ENCODE measurements around the gene FPR1. TPM values are rescaled to one million over a fixed set of nuclear protein-coding genes. Genes with fewer than 3 reads are reported as not detected.

The FPR1 gene
- total and polyA plus RNA-seq, 2 experiments from 2014 or later, result not detected

DNA sequence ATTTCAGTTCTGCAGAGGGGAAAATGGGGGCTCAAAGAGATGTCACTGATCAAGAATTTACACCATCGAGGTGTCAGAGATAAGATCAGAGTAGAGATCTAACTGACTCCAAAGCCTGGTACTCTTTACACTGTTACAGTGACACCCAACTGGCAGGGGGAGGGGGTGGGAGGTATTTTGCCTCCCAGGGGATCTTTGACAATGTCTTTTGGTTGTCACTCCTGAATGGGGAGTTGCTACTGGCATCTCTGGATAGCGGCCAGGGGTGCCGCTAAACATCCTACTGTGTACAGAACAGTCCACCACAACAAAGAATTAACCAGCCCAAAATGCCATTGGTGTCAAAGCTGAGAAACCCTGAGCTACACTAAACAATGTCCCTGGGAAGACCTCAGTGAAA, 46.4 kb upstream of the FPR1 start:
- H3K79me2 ChIP-seq (ENCODE audit: insufficient read depth), result no peaks in the 10 kb centered on the region
- H3K4me1 ChIP-seq (ENCODE audit: insufficient read depth), result 0 out of 2 replicates have a peak, but pooled peaks cover 10% of the 10 kb centered on the region
- no peak overlapping the region for H3K4me3 ChIP-seq
- no peak overlapping the region for H2AFZ ChIP-seq
- H4K20me1 ChIP-seq (ENCODE audit: insufficient read depth), result no peaks in the 10 kb centered on the region
- no peaks in the 10 kb centered on the region for H3K36me3 ChIP-seq (ENCODE audit: low read depth)
- no peak overlapping the region for H3K4me2 ChIP-seq (ENCODE audit: unreplicated experiment)
- no peaks in the 10 kb centered on the region for H3K9me2 ChIP-seq (ENCODE audit: insufficient read depth)
- no peak overlapping the region for H3K9ac ChIP-seq
- 70% methylated on average over 3 of the region's 3 CpGs for WGBS, 2 experiments (ENCODE audit: low coverage in 1 of 2, low lambda C conversion rate in 2 of 2, missing lambda C conversion rate in 2 of 2)
- H3K27ac ChIP-seq, result no peak overlapping the region
- in situ Hi-C loops (cut with MboI), result no loop called here
- no peak for DNase-seq
- TF ChIP-seq EZH2 (IDR thresholded peaks at IDR 0.05; ENCODE audit: insufficient read depth, poor library complexity, severe bottlenecking), result no peak
- no peak for TF ChIP-seq EZH2phosphoT487 (IDR thresholded peaks at IDR 0.05; ENCODE audit: insufficient read depth, low read depth)
- H3F3A ChIP-seq (ENCODE audit: insufficient read depth), result no peaks in the 10 kb centered on the region
- H3K9me3 ChIP-seq (ENCODE audit: low read depth), result no peaks in the 10 kb centered on the region
- H3K27me3 ChIP-seq (replicated peaks; ENCODE audit: insufficient read depth), result no peaks in the 10 kb centered on the region

DNA sequence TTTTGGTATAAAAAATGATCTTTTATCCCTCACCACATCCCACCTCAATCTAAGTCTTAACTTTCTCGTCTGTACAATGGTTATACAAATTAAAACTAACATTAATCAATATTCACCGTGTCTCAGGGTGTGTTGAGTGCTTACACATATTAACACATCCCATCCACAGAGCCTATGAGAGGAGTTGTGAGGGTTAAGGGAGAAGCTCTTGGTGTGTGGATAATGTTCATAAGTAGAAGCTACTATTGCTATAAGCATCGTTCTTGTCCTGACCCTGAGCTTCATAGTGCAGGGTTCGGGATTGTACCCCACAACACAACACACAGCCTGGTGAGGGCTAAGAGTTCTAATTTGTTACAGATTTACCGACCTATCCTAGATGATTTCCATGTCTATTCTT, 45.8 kb upstream of the FPR1 start:
- Histone ChIP-seq H3F3A (ENCODE audit: insufficient read depth) (no peaks in the 10 kb centered on the region), H4K20me1 (ENCODE audit: insufficient read depth) (no peaks in the 10 kb centered on the region), H2AFZ (no peak overlapping the region), H3K9ac (no peak overlapping the region), H3K79me2 (ENCODE audit: insufficient read depth) (no peaks in the 10 kb centered on the region), H3K9me3 (ENCODE audit: low read depth) (no peaks in the 10 kb centered on the region), H3K4me3 (no peak overlapping the region), H3K27me3 (replicated peaks; ENCODE audit: insufficient read depth) (no peaks in the 10 kb centered on the region), H3K9me2 (ENCODE audit: insufficient read depth) (no peaks in the 10 kb centered on the region), H3K36me3 (ENCODE audit: low read depth) (no peaks in the 10 kb centered on the region), H3K27ac (no peak overlapping the region), H3K4me2 (ENCODE audit: unreplicated experiment) (no peak overlapping the region), H3K4me1 (ENCODE audit: insufficient read depth) (0 out of 2 replicates have a peak, but pooled peaks cover 10% of the 10 kb centered on the region)
- TF ChIP-seq EZH2 (IDR thresholded peaks at IDR 0.05; ENCODE audit: insufficient read depth, poor library complexity, severe bottlenecking), result no peak
- no peak for TF ChIP-seq EZH2phosphoT487 (IDR thresholded peaks at IDR 0.05; ENCODE audit: insufficient read depth, low read depth)
- in situ Hi-C loops (cut with MboI), result no loop called here
- DNase-seq, result no peak
- 59 to 66% methylated on average over 5 of the region's 5 CpGs for WGBS, 2 experiments (ENCODE audit: low coverage in 1 of 2, low lambda C conversion rate in 2 of 2, missing lambda C conversion rate in 2 of 2)

DNA sequence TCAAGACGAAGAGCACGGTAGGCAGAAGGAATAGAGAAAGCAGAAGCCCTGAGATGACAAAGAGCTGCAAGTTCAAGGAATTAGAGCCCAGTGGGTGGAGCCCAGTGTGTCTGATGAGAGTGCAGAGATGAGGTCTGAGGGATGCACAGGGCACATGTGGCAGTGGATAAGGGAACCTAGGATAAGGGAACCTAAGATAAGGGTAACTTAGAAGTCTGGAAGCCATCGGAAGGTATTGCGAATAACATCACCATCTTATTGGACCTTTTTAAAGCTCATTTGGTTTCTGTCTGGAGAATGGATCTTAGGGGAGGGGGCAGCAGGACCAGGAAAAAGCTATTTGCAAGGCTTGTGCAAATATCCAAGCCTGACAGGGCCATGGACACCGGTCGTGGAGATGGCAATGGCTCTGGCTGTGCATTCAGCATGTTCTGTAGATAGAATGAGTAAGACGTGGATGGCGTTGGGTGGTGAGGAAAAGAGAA, 44.6 kb upstream of the FPR1 start:
- H3K4me1 ChIP-seq (ENCODE audit: insufficient read depth), result 0 out of 2 replicates have a peak, but pooled peaks cover 10% of the 10 kb centered on the region
- no peaks in the 10 kb centered on the region for H3K79me2 ChIP-seq (ENCODE audit: insufficient read depth)
- no peak overlapping the region for H2AFZ ChIP-seq
- TF ChIP-seq EZH2 (IDR thresholded peaks at IDR 0.05; ENCODE audit: insufficient read depth, poor library complexity, severe bottlenecking), result no peak
- TF ChIP-seq EZH2phosphoT487 (IDR thresholded peaks at IDR 0.05; ENCODE audit: insufficient read depth, low read depth), result no peak
- no peaks in the 10 kb centered on the region for H3K9me3 ChIP-seq (ENCODE audit: low read depth)
- no peak for DNase-seq
- H3K4me3 ChIP-seq, result no peak overlapping the region
- no peak overlapping the region for H3K27ac ChIP-seq
- 76 to 77% methylated on average over 8 of the region's 8 CpGs for WGBS, 2 experiments (ENCODE audit: low coverage in 1 of 2, low lambda C conversion rate in 2 of 2, missing lambda C conversion rate in 2 of 2)
- no peaks in the 10 kb centered on the region for H4K20me1 ChIP-seq (ENCODE audit: insufficient read depth)
- in situ Hi-C loops (cut with MboI), result no loop called here
- H3K9ac ChIP-seq, result no peak overlapping the region
- no peak overlapping the region for H3K4me2 ChIP-seq (ENCODE audit: unreplicated experiment)
- H3F3A ChIP-seq (ENCODE audit: insufficient read depth), result no peaks in the 10 kb centered on the region
- no peaks in the 10 kb centered on the region for H3K36me3 ChIP-seq (ENCODE audit: low read depth)
- H3K9me2 ChIP-seq (ENCODE audit: insufficient read depth), result no peaks in the 10 kb centered on the region
- no peaks in the 10 kb centered on the region for H3K27me3 ChIP-seq (replicated peaks; ENCODE audit: insufficient read depth)

- no peak for TF ChIP-seq EZH2 (IDR thresholded peaks at IDR 0.05; ENCODE audit: insufficient read depth, poor library complexity, severe bottlenecking)
- TF ChIP-seq EZH2phosphoT487 (IDR thresholded peaks at IDR 0.05; ENCODE audit: insufficient read depth, low read depth), result no peak
- Histone ChIP-seq H3K27ac (no peak within 1 kb of the TSS), H3K4me2 (ENCODE audit: unreplicated experiment) (no peak within 1 kb of the TSS), H3K9me3 (ENCODE audit: low read depth) (no peaks in the 10 kb centered on the region), H3K4me3 (no peak within 1 kb of the TSS), H3K4me1 (ENCODE audit: insufficient read depth) (0 out of 2 replicates have a peak, but pooled peaks cover 10% of the 10 kb centered on the region), H4K20me1 (ENCODE audit: insufficient read depth) (no peaks in the 10 kb centered on the region), H3K27me3 (replicated peaks; ENCODE audit: insufficient read depth) (no peaks in the 10 kb centered on the region), H3F3A (ENCODE audit: insufficient read depth) (no peaks in the 10 kb centered on the region), H3K9me2 (ENCODE audit: insufficient read depth) (no peaks in the 10 kb centered on the region), H3K79me2 (ENCODE audit: insufficient read depth) (no peaks in the 10 kb centered on the region), H3K36me3 (ENCODE audit: low read depth) (no peaks in the 10 kb centered on the region), H3K9ac (no peak within 1 kb of the TSS), H2AFZ (peak within 1 kb of the TSS; percentile 32)
- DNase-seq, result no peak
- WGBS, 2 experiments (ENCODE audit: low coverage in 1 of 2, low lambda C conversion rate in 2 of 2, missing lambda C conversion rate in 2 of 2), result 17 to 29% methylated on average over 2 of the region's 2 CpGs
- in situ Hi-C loops (cut with MboI), result no loop called here
These were observed 43.3 kb upstream of the FPR1 start, which contains the start of gene FPR3 for GRCh38 chr19:51794885-51795490. TSS of gene FPR3 (plus strand) at chr19:51795157. CDS start at chr19:51823749, 28,592 bp downstream.

All from GM23248 (cell line).